Measurements from ENCODE around the gene PLEKHM1. TPM values are rescaled to one million over a fixed set of nuclear protein-coding genes. Genes with fewer than 3 reads are reported as not detected.

PLEKHM1 gene
- total and polyA plus RNA-seq, 2 of the 13 experiments (the other 11 are each of a cell fraction or from before 2014, with no cell fraction given): 7.6 to 13.5 TPM

DNA sequence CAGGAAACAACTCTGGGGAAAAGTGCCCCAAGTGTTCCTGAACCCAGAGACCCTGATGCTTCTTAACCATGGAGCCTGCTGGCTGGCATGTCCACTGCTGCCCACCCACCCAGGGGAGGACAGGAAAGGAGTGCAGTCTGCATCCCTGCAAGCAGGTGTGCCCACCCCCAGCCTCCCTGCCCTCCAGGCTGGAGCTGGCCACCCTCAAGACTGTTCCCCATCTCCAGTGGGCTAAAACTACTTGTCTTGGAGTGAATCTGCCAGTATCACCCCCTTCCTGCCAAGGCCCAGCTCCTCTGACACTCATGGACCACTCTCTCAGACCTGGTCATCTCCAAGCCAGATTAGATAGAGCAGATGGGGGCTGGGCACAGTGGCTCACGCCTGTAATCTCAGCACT, 87.6 kb downstream of the PLEKHM1 start:
- H3K9me3 ChIP-seq (ENCODE audit: low read length): no peaks in the 10 kb centered on the region
- H3K36me3 ChIP-seq (replicated peaks in 1 of 2; ENCODE audit: control insufficient read depth in 1 of 2, insufficient read depth in 2 of 2, low read length in 2 of 2): peaks cover 28 to 44% of the 10 kb centered on the region in 2 experiments
- H4K20me1 ChIP-seq (ENCODE audit: insufficient read depth, low read length): no peaks in the 10 kb centered on the region
- intact Hi-C loops (cut with micrococcal nuclease; ENCODE audit: unreplicated experiment): no loop called here
- ChIA-PET POLR2A (no interaction called here), CTCF (ENCODE audit: low intra/inter-chr PET ratio, low total read pairs) (no interaction called here)
- ATAC-seq: no peak
- no peak overlapping the region for H3K9ac ChIP-seq (ENCODE audit: insufficient read depth, low read depth, low read length)
- H2AFZ ChIP-seq (ENCODE audit: low read length): no peak overlapping the region
- H3K27me3 ChIP-seq (ENCODE audit: control insufficient read depth in 1 of 2, insufficient read depth in 2 of 2, low read length in 2 of 2): no peaks in the 10 kb centered on the region
- in situ Hi-C loops (cut with HindIII; ENCODE audit: extremely low pct_ligation_motif_present, low pct_unique_long_range_greater_than_20kb): no loop called here
- DNase-seq (ENCODE audit: low spot score): no peak
- peaks cover 24% of the 10 kb centered on the region for H3K4me1 ChIP-seq (ENCODE audit: insufficient read depth, low read length)
- FAIRE-seq: no peak
- no peak overlapping the region for H3K4me2 ChIP-seq (ENCODE audit: low read depth, low read length)
- no peak overlapping the region for H3K4me3 ChIP-seq (replicated peaks in 1 of 3; ENCODE audit: insufficient read depth in 1 of 3, low read depth in 2 of 3, low read length in 3 of 3)
- no TSS peak for BruUV-seq (replicated peaks)
- 92% methylated on average over 1 of the region's 1 CpG for WGBS (ENCODE audit: low lambda C conversion rate)
- no peaks in the 10 kb centered on the region for H3K79me2 ChIP-seq (ENCODE audit: insufficient read depth, low read length)
- no peak overlapping the region for H3K27ac ChIP-seq (ENCODE audit: extremely low read length, insufficient read depth, low read length)
- TF ChIP-seq, protein P1, sequence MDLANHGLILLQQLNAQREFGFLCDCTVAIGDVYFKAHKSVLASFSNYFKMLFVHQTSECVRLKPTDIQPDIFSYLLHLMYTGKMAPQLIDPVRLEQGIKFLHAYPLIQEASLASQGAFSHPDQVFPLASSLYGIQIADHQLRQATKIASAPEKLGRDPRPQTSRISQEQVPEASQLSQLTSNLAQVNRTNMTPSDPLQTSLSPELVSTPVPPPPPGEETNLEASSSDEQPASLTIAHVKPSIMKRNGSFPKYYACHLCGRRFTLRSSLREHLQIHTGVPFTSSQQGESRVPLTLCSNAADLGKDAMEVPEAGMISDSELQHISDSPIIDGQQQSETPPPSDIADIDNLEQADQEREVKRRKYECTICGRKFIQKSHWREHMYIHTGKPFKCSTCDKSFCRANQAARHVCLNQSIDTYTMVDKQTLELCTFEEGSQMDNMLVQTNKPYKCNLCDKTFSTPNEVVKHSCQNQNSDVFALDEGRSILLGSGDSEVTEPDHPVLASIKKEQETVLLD (CRISPR knock-in tag; IDR thresholded peaks at IDR 0.05; ENCODE audit: low read depth): no peak
- TF ChIP-seq CEBPB (IDR thresholded peaks at IDR 0.05; ENCODE audit: borderline replicate concordance, low read depth, low read length) (no peak), ZSCAN22 (CRISPR knock-in tag; IDR thresholded peaks at IDR 0.05) (no peak), ZNF33B (CRISPR knock-in tag; IDR thresholded peaks at IDR 0.05) (no peak), HOXD1 (CRISPR knock-in tag; IDR thresholded peaks at IDR 0.05) (no peak), ZNF24 (IDR thresholded peaks at IDR 0.05) (no peak), CHD4 (IDR thresholded peaks at IDR 0.05; ENCODE audit: borderline replicate concordance, low read length) (no peak), ZNF501 (CRISPR knock-in tag; IDR thresholded peaks at IDR 0.05) (no peak), CC2D1A (CRISPR knock-in tag; IDR thresholded peaks at IDR 0.05) (no peak), SCMH1 (CRISPR knock-in tag; IDR thresholded peaks at IDR 0.05; ENCODE audit: borderline replicate concordance) (no peak), ZNF17 (CRISPR knock-in tag; IDR thresholded peaks at IDR 0.05) (no peak)
- TF ChIP-seq, protein P2, sequence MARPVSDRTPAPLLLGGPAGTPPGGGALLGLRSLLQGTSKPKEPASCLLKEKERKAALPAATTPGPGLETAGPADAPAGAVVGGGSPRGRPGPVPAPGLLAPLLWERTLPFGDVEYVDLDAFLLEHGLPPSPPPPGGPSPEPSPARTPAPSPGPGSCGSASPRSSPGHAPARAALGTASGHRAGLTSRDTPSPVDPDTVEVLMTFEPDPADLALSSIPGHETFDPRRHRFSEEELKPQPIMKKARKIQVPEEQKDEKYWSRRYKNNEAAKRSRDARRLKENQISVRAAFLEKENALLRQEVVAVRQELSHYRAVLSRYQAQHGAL (CRISPR knock-in tag; IDR thresholded peaks at IDR 0.05; ENCODE audit: not compliant biosample characterization): no peak
- TF ChIP-seq, protein P3, sequence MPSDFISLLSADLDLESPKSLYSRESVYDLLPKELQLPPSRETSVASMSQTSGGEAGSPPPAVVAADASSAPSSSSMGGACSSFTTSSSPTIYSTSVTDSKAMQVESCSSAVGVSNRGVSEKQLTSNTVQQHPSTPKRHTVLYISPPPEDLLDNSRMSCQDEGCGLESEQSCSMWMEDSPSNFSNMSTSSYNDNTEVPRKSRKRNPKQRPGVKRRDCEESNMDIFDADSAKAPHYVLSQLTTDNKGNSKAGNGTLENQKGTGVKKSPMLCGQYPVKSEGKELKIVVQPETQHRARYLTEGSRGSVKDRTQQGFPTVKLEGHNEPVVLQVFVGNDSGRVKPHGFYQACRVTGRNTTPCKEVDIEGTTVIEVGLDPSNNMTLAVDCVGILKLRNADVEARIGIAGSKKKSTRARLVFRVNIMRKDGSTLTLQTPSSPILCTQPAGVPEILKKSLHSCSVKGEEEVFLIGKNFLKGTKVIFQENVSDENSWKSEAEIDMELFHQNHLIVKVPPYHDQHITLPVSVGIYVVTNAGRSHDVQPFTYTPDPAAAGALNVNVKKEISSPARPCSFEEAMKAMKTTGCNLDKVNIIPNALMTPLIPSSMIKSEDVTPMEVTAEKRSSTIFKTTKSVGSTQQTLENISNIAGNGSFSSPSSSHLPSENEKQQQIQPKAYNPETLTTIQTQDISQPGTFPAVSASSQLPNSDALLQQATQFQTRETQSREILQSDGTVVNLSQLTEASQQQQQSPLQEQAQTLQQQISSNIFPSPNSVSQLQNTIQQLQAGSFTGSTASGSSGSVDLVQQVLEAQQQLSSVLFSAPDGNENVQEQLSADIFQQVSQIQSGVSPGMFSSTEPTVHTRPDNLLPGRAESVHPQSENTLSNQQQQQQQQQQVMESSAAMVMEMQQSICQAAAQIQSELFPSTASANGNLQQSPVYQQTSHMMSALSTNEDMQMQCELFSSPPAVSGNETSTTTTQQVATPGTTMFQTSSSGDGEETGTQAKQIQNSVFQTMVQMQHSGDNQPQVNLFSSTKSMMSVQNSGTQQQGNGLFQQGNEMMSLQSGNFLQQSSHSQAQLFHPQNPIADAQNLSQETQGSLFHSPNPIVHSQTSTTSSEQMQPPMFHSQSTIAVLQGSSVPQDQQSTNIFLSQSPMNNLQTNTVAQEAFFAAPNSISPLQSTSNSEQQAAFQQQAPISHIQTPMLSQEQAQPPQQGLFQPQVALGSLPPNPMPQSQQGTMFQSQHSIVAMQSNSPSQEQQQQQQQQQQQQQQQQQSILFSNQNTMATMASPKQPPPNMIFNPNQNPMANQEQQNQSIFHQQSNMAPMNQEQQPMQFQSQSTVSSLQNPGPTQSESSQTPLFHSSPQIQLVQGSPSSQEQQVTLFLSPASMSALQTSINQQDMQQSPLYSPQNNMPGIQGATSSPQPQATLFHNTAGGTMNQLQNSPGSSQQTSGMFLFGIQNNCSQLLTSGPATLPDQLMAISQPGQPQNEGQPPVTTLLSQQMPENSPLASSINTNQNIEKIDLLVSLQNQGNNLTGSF (CRISPR knock-in tag; IDR thresholded peaks at IDR 0.05): no peak
- TF ChIP-seq, protein P4, sequence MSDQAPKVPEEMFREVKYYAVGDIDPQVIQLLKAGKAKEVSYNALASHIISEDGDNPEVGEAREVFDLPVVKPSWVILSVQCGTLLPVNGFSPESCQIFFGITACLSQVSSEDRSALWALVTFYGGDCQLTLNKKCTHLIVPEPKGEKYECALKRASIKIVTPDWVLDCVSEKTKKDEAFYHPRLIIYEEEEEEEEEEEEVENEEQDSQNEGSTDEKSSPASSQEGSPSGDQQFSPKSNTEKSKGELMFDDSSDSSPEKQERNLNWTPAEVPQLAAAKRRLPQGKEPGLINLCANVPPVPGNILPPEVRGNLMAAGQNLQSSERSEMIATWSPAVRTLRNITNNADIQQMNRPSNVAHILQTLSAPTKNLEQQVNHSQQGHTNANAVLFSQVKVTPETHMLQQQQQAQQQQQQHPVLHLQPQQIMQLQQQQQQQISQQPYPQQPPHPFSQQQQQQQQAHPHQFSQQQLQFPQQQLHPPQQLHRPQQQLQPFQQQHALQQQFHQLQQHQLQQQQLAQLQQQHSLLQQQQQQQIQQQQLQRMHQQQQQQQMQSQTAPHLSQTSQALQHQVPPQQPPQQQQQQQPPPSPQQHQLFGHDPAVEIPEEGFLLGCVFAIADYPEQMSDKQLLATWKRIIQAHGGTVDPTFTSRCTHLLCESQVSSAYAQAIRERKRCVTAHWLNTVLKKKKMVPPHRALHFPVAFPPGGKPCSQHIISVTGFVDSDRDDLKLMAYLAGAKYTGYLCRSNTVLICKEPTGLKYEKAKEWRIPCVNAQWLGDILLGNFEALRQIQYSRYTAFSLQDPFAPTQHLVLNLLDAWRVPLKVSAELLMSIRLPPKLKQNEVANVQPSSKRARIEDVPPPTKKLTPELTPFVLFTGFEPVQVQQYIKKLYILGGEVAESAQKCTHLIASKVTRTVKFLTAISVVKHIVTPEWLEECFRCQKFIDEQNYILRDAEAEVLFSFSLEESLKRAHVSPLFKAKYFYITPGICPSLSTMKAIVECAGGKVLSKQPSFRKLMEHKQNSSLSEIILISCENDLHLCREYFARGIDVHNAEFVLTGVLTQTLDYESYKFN (CRISPR knock-in tag; conservative IDR thresholded peaks at IDR 0.05): no peak
